ENCODE measurements around the gene GEMIN2.
"Not testable (repeated sequence)": the region's sequence is repeated elsewhere in the genome, so short reads cannot be mapped to it uniquely, and the experiment has no call there.

Gene GEMIN2

DNA sequence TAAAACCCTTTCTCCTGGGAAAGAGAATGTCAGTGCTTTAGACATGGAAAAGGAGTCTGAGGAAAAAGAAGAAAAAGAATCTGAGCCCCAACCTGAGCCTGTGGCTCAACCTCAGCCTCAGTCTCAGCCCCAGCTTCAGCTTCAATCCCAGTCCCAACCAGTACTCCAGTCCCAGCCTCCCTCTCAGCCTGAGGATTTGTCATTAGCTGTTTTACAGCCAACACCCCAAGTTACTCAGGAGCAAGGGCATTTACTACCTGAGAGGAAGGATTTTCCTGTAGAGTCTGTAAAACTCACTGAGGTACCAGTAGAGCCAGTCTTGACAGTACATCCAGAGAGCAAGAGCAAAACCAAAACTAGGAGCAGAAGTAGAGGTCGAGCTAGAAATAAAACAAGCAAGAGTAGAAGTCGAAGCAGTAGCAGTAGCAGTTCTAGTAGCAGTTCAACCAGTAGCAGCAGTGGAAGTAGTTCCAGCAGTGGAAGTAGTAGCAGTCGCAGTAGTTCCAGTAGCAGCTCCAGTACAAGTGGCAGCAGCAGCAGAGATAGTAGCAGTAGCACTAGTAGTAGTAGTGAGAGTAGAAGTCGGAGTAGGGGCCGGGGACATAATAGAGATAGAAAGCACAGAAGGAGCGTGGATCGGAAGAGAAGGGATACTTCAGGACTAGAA lies 67.0 kb downstream of the GEMIN2 start:
- no peak overlapping the region for H3K4me3 ChIP-seq (ENCODE audit: low read depth, low read length)
- TF ChIP-seq, protein P1, sequence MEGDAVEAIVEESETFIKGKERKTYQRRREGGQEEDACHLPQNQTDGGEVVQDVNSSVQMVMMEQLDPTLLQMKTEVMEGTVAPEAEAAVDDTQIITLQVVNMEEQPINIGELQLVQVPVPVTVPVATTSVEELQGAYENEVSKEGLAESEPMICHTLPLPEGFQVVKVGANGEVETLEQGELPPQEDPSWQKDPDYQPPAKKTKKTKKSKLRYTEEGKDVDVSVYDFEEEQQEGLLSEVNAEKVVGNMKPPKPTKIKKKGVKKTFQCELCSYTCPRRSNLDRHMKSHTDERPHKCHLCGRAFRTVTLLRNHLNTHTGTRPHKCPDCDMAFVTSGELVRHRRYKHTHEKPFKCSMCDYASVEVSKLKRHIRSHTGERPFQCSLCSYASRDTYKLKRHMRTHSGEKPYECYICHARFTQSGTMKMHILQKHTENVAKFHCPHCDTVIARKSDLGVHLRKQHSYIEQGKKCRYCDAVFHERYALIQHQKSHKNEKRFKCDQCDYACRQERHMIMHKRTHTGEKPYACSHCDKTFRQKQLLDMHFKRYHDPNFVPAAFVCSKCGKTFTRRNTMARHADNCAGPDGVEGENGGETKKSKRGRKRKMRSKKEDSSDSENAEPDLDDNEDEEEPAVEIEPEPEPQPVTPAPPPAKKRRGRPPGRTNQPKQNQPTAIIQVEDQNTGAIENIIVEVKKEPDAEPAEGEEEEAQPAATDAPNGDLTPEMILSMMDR (IDR thresholded peaks at IDR 0.05; ENCODE audit: low read depth, low read length): no peak

DNA sequence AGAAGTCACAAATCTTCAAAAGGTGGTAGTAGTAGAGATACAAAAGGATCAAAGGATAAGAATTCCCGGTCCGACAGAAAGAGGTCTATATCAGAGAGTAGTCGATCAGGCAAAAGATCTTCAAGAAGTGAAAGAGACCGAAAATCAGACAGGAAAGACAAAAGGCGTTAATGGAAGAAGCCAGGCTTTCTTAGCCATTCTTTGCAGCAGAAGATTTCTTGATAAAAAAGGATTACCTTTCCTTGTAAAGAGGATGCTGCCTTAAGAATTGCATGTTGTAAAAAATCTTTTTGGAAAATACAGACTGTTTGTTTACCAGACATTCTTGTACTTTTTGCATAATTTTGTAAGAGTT lies 67.5 kb downstream of the GEMIN2 start:
- H3K4me3 ChIP-seq (ENCODE audit: low read depth, low read length): no peak overlapping the region
- TF ChIP-seq, protein P1 (IDR thresholded peaks at IDR 0.05; ENCODE audit: low read depth, low read length): no peak

DNA sequence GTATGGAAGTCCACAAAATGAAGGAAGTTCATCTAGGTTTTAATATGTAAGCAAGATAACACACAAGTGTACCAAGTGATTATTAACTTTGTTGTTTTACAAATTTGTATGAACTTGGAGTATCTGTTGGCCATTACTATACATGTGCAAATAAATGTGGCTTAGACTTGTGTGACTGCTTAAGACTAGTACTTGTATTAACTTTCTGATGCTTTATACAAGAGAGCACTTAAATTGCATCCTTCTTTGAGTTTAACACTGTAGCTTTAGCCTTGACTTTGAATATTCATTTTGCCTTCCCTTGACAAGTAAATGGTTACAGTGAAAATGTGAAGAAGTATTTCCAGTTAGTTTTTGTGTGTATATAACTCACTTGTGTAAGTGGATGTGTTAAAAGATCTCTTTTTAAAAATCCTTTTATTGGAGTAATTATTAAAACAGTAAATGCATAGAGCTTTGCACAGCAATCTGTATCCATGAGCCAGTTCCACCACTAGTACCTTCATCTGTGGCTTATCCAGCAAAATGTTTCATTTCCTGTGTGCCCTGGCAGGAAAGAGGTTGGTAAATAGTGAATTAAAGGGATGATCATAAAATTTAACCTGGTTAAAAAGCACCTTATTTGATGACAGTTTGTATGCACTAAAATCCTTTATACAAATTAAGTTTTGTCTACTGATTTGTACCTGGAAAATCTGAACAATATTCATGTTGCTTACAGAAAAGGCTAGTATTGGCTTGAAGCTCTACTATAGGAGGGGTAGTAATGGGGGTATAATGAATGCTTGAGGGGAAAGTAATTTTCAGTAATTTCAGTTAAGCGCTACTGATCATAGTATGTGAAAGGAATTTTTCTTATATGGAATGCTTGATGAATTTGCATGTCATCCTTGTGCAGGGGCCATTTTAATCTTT lies 68.9 kb downstream of the GEMIN2 start:
- TF ChIP-seq, protein P1 (IDR thresholded peaks at IDR 0.05; ENCODE audit: low read depth, low read length): no peak
- H3K4me3 ChIP-seq (ENCODE audit: low read depth, low read length): no peak overlapping the region

DNA sequence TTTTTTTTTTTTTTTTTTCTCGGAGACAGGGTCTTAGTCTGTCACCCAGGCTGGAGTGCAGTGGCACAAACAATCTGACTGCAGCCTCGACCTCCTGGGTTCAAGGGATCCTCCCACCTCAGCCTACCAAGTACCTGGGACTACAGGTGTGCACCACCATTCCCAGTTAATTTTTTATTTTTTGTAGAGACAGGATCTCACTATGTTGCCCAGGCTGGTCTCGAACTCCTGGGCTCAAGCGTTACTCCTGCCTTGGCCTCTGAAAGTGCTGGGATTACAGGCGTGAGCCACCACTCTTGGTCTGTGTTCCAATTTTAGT lies 69.5 kb downstream of the GEMIN2 start:
- not testable (repeated sequence) for H3K4me3 ChIP-seq (ENCODE audit: low read depth, low read length)

DNA sequence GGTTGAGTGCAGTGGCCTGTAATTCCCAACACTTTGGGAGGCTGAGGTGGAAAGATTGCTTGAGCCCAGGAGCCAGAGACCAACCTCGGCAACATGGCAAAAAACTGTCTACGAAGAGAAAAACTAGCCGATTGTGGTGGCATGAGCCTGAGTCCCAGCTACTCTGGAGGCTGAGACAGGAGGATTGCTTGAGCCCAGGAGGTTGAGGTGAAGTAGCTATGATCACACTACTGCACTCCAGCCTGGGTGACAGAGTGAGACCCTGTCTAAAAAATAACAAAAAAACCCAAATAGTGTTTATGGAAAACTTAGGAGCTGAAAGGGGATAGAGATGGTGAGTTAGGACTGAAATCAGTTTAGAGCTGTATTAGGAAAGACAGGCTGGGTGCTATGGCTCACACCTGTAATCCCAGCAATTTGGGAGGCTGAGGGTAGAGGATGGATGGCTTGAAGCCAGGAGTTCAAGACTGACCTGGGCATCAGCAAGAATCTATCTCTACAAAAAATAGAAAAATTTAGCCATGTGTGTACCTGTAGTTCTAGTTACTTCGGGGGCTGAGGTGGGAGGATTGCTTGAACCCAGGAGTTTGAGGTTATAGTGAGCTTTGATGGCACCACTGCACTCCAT lies 70.6 kb downstream of the GEMIN2 start:
- TF ChIP-seq, protein P1 (IDR thresholded peaks at IDR 0.05; ENCODE audit: low read depth, low read length): no peak
- no peak overlapping the region for H3K4me3 ChIP-seq (ENCODE audit: low read depth, low read length)

DNA sequence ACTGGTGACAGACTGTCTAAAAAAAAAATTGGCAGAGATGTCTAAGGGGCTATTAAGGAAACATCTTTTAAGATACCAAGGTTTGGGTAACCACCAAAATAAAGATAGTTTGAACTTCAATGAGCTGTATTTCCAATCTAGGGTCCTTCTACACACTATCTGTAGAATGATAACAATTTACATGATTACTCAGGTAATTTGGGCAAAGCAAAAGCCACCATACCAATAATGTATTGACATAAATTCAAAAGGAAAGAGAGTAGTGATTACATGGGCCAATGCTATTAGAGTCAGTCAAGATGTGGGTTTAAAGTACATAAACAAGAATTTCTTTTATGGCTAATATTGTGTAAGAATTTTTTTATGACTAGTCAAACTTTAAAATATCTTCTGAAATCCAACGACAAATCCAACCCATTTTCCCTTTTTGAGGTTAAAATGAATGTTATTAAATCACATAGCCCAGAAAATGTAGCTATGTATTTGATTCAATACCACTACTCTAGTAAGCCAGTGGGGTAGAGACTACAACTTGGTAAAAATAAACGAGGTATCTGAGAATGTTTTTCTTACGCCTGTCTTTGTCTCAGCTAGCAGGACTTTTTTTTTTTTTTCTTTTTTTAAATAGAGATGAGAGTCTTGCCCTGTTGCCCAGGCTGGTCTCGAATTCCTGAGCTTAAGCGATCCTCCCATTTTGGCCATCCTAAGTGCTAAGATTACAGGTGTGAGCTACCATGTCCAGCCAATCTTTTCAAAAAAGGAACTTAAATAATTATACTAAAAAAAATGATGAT lies 71.3 kb downstream of the GEMIN2 start:
- TF ChIP-seq, protein P1 (IDR thresholded peaks at IDR 0.05; ENCODE audit: low read depth, low read length): no peak

More for the DNA sequence above, 71.3 kb downstream of the GEMIN2 start:
- no peak overlapping the region for H3K4me3 ChIP-seq (ENCODE audit: low read depth, low read length)

All from WI38 (cell line).